OCI-LY3 (cell line): ENCODE measurements around the gene F12.

Source experiments
- H2AFZ ChIP-seq: fragments of 200-600, 300-600 bp; shearing (Covaris generic); 2 replicates; pipeline ENCODE4 v1.6.0; 2014; ENCODE audit warnings: antibody characterized with exemption, low read depth, low read length
- H3K27ac ChIP-seq: fragments of 200-600, 300-600 bp; sonication (generic); 2 replicates; pipeline ENCODE4 v1.5.1; 2014; ENCODE audit warnings: mild to moderate bottlenecking, low read length, moderate library complexity, mixed read lengths
- H3K27me3 ChIP-seq: fragments of 200-600, 300-600 bp; sonication (generic); 2 replicates; pipeline ENCODE4 v1.6.1; 2014; ENCODE audit warnings: low read depth, low read length, mixed read lengths
- H3K36me3 ChIP-seq: fragments of 200-600, 300-600 bp; sonication (generic); replicated peaks from 2 replicates; pipeline ENCODE3; 2014; ENCODE audit warnings: low read depth, low read length, mixed read lengths
- H3K4me1 ChIP-seq: fragments of 300-600, 200-600 bp; sonication (generic); 2 replicates; pipeline ENCODE4 v1.6.1; 2014; ENCODE audit warnings: low read length, mixed read lengths
- H3K4me2 ChIP-seq: fragments of 200-600, 300-600 bp; sonication (generic); 2 replicates; pipeline ENCODE4 v1.6.1; 2014; ENCODE audit warnings: low read length, mixed read lengths
- H3K4me3 ChIP-seq: fragments of 300-600, 200-600 bp; sonication (generic); 2 replicates; pipeline ENCODE4 v1.5.1; 2014; ENCODE audit warnings: antibody characterized with exemption, mild to moderate bottlenecking, low read length, moderate library complexity
- H3K79me2 ChIP-seq: fragments of 300-600, 200-600 bp; shearing (Covaris generic); 2 replicates; pipeline ENCODE4 v1.6.1; 2014; ENCODE audit warnings: mild to moderate bottlenecking, low read length, mixed read lengths
- H3K9ac ChIP-seq: fragments of 300-600, 200-600 bp; shearing (Covaris generic); 2 replicates; pipeline ENCODE4 v1.6.0; 2014; ENCODE audit warnings: mild to moderate bottlenecking, low read length, moderate library complexity
- H3K9me3 ChIP-seq: fragments of 200-600, 300-600 bp; shearing (Covaris generic); 2 replicates; pipeline ENCODE4 v1.6.1; 2014; ENCODE audit warnings: low read length, mixed read lengths; ENCODE audit not compliant: insufficient read depth
- H4K20me1 ChIP-seq: fragments of 200-600, 300-600 bp; sonication (generic); 2 replicates; pipeline ENCODE4 v1.6.1; 2016; ENCODE audit warnings: low read length, mixed read lengths; ENCODE audit not compliant: insufficient read depth
- CTCF ChIP-seq: fragments of 200-600, 300-600 bp; sonication (generic); IDR thresholded peaks from 2 replicates; pipeline ENCODE4 v1.5.1; 2014; ENCODE audit warnings: antibody characterized with exemption, low read length, low read depth
- EZH2phosphoT487 ChIP-seq: fragments of 200-600 bp; shearing (Covaris generic); IDR thresholded peaks from 2 replicates; pipeline ENCODE4 v1.6.1; 2018; ENCODE audit warnings: antibody characterized with exemption, mixed run types, low read depth

Gene F12

GRCh38 chr5:177354711-177355110 lies 54.7 kb downstream of the F12 start:
- H3K4me1 ChIP-seq = peaks cover 35% of the 10 kb centered on the region
- no peaks in the 10 kb centered on the region for H3K36me3 ChIP-seq
- H3K4me2 ChIP-seq = no peak overlapping the region
- no peak overlapping the region for H3K27ac ChIP-seq
- no peak overlapping the region for H2AFZ ChIP-seq
- no peaks in the 10 kb centered on the region for H3K9me3 ChIP-seq
- no peak overlapping the region for H3K4me3 ChIP-seq
- H4K20me1 ChIP-seq = no peaks in the 10 kb centered on the region
- H3K79me2 ChIP-seq = peaks cover 26% of the 10 kb centered on the region
- no peaks in the 10 kb centered on the region for H3K27me3 ChIP-seq
- TF ChIP-seq CTCF (no peak), EZH2phosphoT487 (no peak)
- H3K9ac ChIP-seq = no peak overlapping the region

- H3K4me2 ChIP-seq = no peak overlapping the region
- no peaks in the 10 kb centered on the region for H3K36me3 ChIP-seq
- H2AFZ ChIP-seq = no peak overlapping the region
- no peak overlapping the region for H3K27ac ChIP-seq
- no peaks in the 10 kb centered on the region for H3K27me3 ChIP-seq
- no peak overlapping the region for H3K9ac ChIP-seq
- TF ChIP-seq CTCF = no peak
- TF ChIP-seq EZH2phosphoT487 = no peak
- peaks cover 40% of the 10 kb centered on the region for H3K4me1 ChIP-seq
- H3K79me2 ChIP-seq = peaks cover 30% of the 10 kb centered on the region
- no peaks in the 10 kb centered on the region for H3K9me3 ChIP-seq
- H4K20me1 ChIP-seq = no peaks in the 10 kb centered on the region
- H3K4me3 ChIP-seq = no peak overlapping the region
Observed at GRCh38 chr5:177354256-177354655, 55.1 kb downstream of the F12 start.

- H2AFZ ChIP-seq = no peak overlapping the region
- H3K79me2 ChIP-seq = peaks cover 28% of the 10 kb centered on the region
- H3K4me2 ChIP-seq = no peak overlapping the region
- no peak for TF ChIP-seq EZH2phosphoT487
- no peak for TF ChIP-seq CTCF
- no peak overlapping the region for H3K27ac ChIP-seq
- no peaks in the 10 kb centered on the region for H3K9me3 ChIP-seq
- no peak overlapping the region for H3K4me3 ChIP-seq
- H3K9ac ChIP-seq = no peak overlapping the region
- peaks cover 31% of the 10 kb centered on the region for H3K4me1 ChIP-seq
- no peaks in the 10 kb centered on the region for H4K20me1 ChIP-seq
- H3K27me3 ChIP-seq = no peaks in the 10 kb centered on the region
- H3K36me3 ChIP-seq = no peaks in the 10 kb centered on the region
Observed at GRCh38 chr5:177353093-177353492, 56.3 kb downstream of the F12 start.
